Activated T-cell treated with anti-CD3 and anti-CD28 coated beads for 24 hours (primary cell): ENCODE data around the gene DUSP23.

Experiments
- DNase-seq: peaks from one replicate; pipeline ENCODE4 v3.0.0-alpha.2; 2020; ENCODE audit warnings: low read depth

Gene DUSP23

DNA sequence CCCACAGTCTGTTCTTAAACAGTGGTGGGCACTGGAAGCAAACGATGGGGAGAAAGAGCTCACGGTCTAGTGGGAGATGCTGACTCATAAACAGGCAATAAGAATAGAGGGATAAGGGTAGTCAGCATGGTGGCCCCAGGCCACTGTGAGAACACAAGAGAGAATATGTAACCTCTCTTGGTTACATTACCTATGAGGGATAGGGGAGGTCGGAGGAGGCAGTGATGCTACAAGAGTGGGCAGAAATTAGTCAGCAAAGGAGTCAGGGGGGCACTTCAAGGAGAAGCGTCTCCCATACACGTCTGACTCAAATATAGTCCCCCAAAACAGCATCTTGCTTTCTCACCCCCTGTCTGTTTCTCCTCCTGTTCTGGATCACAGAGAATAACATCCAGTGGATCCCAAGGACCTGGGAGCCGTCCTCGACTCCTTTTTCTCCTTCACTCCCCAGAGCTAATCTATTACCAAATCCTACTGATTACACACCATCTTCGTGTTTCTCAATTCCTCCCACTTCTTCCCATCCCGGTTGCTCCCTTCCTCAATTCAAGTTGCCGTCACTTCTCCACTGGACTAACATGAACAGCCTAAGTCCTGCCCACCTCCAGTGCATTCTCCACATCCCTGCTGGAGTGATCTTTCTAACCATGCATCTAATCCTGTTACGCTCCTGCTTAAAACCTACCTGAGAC, 48.0 kb downstream of the DUSP23 start:
- no peak for DNase-seq

GRCh38 chr1:159829273-159829634, 48.5 kb downstream of the DUSP23 start:
- DNase-seq, result no peak

- DNase-seq, result no peak
These were observed 49.2 kb downstream of the DUSP23 start for GRCh38 chr1:159829822-159830465.

GRCh38 chr1:159830722-159831121, 50.0 kb downstream of the DUSP23 start:
- no peak for DNase-seq

DNA sequence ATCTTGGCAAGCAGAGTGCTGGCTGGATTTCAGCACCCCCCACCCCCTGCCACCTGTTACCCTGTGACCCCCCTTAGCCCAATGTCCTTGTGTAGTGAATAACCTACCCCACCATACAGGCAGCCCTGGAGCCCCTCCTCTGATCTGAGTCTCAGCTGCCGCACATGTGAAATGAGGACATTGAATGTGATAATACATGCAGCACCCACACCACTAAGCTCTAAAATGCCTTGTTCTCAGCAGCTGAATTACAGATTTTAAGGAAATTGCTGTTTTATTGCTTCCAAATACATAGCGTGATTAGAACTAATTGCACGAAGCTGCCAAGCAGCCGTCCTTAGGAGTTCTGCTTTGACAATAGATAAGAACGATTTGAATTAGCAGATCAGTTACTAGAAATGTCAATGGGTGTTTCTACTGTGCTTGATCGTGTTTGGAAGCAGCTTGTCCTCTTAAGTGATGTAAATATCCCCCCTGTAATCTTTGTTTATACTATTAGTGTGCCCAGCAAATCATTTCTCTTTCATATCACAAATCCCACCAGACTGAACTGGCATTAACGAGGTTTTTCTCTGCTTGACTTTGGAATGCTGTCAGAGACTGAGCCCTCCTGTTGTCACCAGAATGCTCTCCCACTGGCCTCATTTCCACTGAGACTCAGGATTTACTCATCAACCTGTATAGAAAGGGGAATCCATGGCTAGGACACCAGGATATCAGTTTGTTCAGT, 50.8 kb downstream of the DUSP23 start:
- DNase-seq, result no peak
